ENCODE results near the gene PARP14.

Gene PARP14

GRCh38 chr3:122725106-122725505, 44.5 kb downstream of the PARP14 start:
- Histone ChIP-seq H3K27me3 (ENCODE audit: insufficient read depth, low read length) (no peaks in the 10 kb centered on the region), H3K4me1 (ENCODE audit: insufficient read depth, low read length, severe bottlenecking) (peaks cover 6% of the 10 kb centered on the region), H3K4me2 (ENCODE audit: low read length) (no peak overlapping the region), H2AFZ (ENCODE audit: low read length) (no peak overlapping the region), H3K4me3 (ENCODE audit: low read depth, low read length, poor library complexity, severe bottlenecking) (no peak overlapping the region), H3K36me3 (ENCODE audit: insufficient read depth, low read length) (no peaks in the 10 kb centered on the region), H4K20me1 (ENCODE audit: insufficient read depth, low read length) (no peaks in the 10 kb centered on the region), H3K79me2 (ENCODE audit: insufficient read depth, low read length) (no peaks in the 10 kb centered on the region), H3K9me3 (ENCODE audit: low read length) (0 out of 2 replicates have a peak, but pooled peaks cover 4% of the 10 kb centered on the region), H3K9me2 (ENCODE audit: low read depth, low read length) (no peaks in the 10 kb centered on the region), H3F3A (ENCODE audit: insufficient read depth, low read length) (no peaks in the 10 kb centered on the region; the same call in 1 of the 2 replicates), H3K9ac (ENCODE audit: low read length) (no peak overlapping the region), H3K27ac (ENCODE audit: low read depth, low read length, poor library complexity, severe bottlenecking) (no peak overlapping the region)
- TF ChIP-seq CTCF (IDR thresholded peaks at IDR 0.05; ENCODE audit: low read length): no peak
- TF ChIP-seq EZH2 (IDR thresholded peaks at IDR 0.05; ENCODE audit: borderline replicate concordance, low read length): no peak

GRCh38 chr3:122727294-122727693, 46.7 kb downstream of the PARP14 start:
- Histone ChIP-seq H3K36me3 (ENCODE audit: insufficient read depth, low read length) (no peaks in the 10 kb centered on the region), H2AFZ (ENCODE audit: low read length) (no peak overlapping the region), H3K9me2 (ENCODE audit: low read depth, low read length) (no peaks in the 10 kb centered on the region), H3F3A (ENCODE audit: insufficient read depth, low read length) (no peaks in the 10 kb centered on the region), H4K20me1 (ENCODE audit: insufficient read depth, low read length) (no peaks in the 10 kb centered on the region), H3K9me3 (ENCODE audit: low read length) (0 out of 2 replicates have a peak, but pooled peaks cover 4% of the 10 kb centered on the region), H3K27ac (ENCODE audit: low read depth, low read length, poor library complexity, severe bottlenecking) (no peak overlapping the region), H3K4me2 (ENCODE audit: low read length) (no peak overlapping the region), H3K9ac (ENCODE audit: low read length) (no peak overlapping the region), H3K27me3 (ENCODE audit: insufficient read depth, low read length) (no peaks in the 10 kb centered on the region), H3K4me3 (ENCODE audit: low read depth, low read length, poor library complexity, severe bottlenecking) (no peak overlapping the region), H3K79me2 (ENCODE audit: insufficient read depth, low read length) (no peaks in the 10 kb centered on the region), H3K4me1 (ENCODE audit: insufficient read depth, low read length, severe bottlenecking) (no peaks in the 10 kb centered on the region)
- TF ChIP-seq CTCF (IDR thresholded peaks at IDR 0.05; ENCODE audit: low read length) (no peak), EZH2 (IDR thresholded peaks at IDR 0.05; ENCODE audit: borderline replicate concordance, low read length) (no peak)

GRCh38 chr3:122727766-122728165, 47.1 kb downstream of the PARP14 start:
- H3K4me3 ChIP-seq (ENCODE audit: low read depth, low read length, poor library complexity, severe bottlenecking): no peak overlapping the region
- H3K27ac ChIP-seq (ENCODE audit: low read depth, low read length, poor library complexity, severe bottlenecking): no peak overlapping the region
- TF ChIP-seq EZH2 (IDR thresholded peaks at IDR 0.05; ENCODE audit: borderline replicate concordance, low read length) (no peak), CTCF (IDR thresholded peaks at IDR 0.05; ENCODE audit: low read length) (no peak)
- H3F3A ChIP-seq (ENCODE audit: insufficient read depth, low read length): no peaks in the 10 kb centered on the region
- no peak overlapping the region for H2AFZ ChIP-seq (ENCODE audit: low read length)
- H3K4me2 ChIP-seq (ENCODE audit: low read length): no peak overlapping the region
- no peaks in the 10 kb centered on the region for H3K36me3 ChIP-seq (ENCODE audit: insufficient read depth, low read length)
- no peak overlapping the region for H3K9ac ChIP-seq (ENCODE audit: low read length)
- no peaks in the 10 kb centered on the region for H3K27me3 ChIP-seq (ENCODE audit: insufficient read depth, low read length)
- no peaks in the 10 kb centered on the region for H4K20me1 ChIP-seq (ENCODE audit: insufficient read depth, low read length)
- H3K9me2 ChIP-seq (ENCODE audit: low read depth, low read length): no peaks in the 10 kb centered on the region
- 0 out of 2 replicates have a peak, but pooled peaks cover 4% of the 10 kb centered on the region for H3K9me3 ChIP-seq (ENCODE audit: low read length)
- no peaks in the 10 kb centered on the region for H3K79me2 ChIP-seq (ENCODE audit: insufficient read depth, low read length)
- H3K4me1 ChIP-seq (ENCODE audit: insufficient read depth, low read length, severe bottlenecking): no peaks in the 10 kb centered on the region
